GM10248 (cell line): Measurements from ENCODE around the gene TNNT2.

Experiments
- CTCF ChIA-PET: fragments of 300-600 bp; sonication (Branson Sonifier 250); formaldehyde crosslinking; extraction: SDS; loops from one replicate; lab custom pipeline; 2021; ENCODE audit warnings: antibody characterized with exemption; lab: Yijun Ruan, JAX
- POLR2A ChIA-PET: fragments of 350-650 bp; sonication (Branson Sonifier 250); formaldehyde crosslinking; extraction: SDS; loops from one replicate; lab custom pipeline; 2020; ENCODE audit warnings: antibody characterized with exemption; lab: Yijun Ruan, JAX
- DNase-seq: peaks from one replicate; pipeline ENCODE4 v3.0.0; 2012; ENCODE audit errors: extremely low spot score
- TF ChIP-seq, protein P1 (sequence below): IDR thresholded peaks from 2 replicates; pipeline ENCODE4 v1.5.1; 2012; ENCODE audit warnings: mild to moderate bottlenecking, low read depth; ENCODE audit errors: extremely low read depth, missing control alignments, control extremely low read depth

The TNNT2 gene

GRCh38 chr1:201317551-201317950 lies 59.9 kb downstream of the TNNT2 start:
- no peak for DNase-seq
- POLR2A ChIA-PET, result no interaction called here
- CTCF ChIA-PET, result interaction anchor here (1.3 to 1.5 kb wide), 2 partner anchors 12 to 17 kb away, joined by 3 read pairs; no protein-coding TSS in a partner anchor
- TF ChIP-seq, protein P1, sequence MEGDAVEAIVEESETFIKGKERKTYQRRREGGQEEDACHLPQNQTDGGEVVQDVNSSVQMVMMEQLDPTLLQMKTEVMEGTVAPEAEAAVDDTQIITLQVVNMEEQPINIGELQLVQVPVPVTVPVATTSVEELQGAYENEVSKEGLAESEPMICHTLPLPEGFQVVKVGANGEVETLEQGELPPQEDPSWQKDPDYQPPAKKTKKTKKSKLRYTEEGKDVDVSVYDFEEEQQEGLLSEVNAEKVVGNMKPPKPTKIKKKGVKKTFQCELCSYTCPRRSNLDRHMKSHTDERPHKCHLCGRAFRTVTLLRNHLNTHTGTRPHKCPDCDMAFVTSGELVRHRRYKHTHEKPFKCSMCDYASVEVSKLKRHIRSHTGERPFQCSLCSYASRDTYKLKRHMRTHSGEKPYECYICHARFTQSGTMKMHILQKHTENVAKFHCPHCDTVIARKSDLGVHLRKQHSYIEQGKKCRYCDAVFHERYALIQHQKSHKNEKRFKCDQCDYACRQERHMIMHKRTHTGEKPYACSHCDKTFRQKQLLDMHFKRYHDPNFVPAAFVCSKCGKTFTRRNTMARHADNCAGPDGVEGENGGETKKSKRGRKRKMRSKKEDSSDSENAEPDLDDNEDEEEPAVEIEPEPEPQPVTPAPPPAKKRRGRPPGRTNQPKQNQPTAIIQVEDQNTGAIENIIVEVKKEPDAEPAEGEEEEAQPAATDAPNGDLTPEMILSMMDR, result no peak

GRCh38 chr1:201316556-201316955 lies 60.9 kb downstream of the TNNT2 start:
- DNase-seq, result no peak
- CTCF ChIA-PET, result interaction anchor here (1.5 to 2.0 kb wide), 2 partner anchors 13 to 69 kb away, joined by 3 to 6 read pairs; no protein-coding TSS in a partner anchor
- TF ChIP-seq, protein P1, result no peak
- POLR2A ChIA-PET, result no interaction called here

DNA sequence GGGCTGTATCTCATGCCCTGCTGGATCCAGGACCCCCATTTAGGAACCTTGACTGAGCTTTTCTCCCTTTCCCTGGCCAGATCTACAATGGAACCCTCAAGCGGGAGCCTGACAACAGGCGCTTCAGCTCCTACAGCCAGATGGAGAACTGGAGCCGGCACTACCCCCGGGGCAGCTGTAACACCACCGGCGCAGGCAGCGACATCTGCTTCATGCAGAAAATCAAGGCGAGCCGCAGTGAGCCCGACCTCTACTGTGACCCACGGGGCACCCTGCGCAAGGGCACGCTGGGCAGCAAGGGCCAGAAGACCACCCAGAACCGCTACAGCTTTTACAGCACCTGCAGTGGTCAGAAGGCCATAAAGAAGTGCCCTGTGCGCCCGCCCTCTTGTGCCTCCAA lies 64.4 kb downstream of the TNNT2 start:
- TF ChIP-seq, protein P1, result no peak
- POLR2A ChIA-PET, result no interaction called here
- DNase-seq, result no peak
- CTCF ChIA-PET, result interaction anchor here (1.1 kb wide), 1 partner anchor 35 kb away, joined by 3 read pairs; no protein-coding TSS in a partner anchor

GRCh38 chr1:201312298-201312697 lies 65.2 kb downstream of the TNNT2 start:
- CTCF ChIA-PET, result interaction anchor here (1.3 kb wide), 1 partner anchor 30 kb away, joined by 3 read pairs; no protein-coding TSS in a partner anchor
- DNase-seq, result no peak
- TF ChIP-seq, protein P1, result no peak
- POLR2A ChIA-PET, result no interaction called here

DNA sequence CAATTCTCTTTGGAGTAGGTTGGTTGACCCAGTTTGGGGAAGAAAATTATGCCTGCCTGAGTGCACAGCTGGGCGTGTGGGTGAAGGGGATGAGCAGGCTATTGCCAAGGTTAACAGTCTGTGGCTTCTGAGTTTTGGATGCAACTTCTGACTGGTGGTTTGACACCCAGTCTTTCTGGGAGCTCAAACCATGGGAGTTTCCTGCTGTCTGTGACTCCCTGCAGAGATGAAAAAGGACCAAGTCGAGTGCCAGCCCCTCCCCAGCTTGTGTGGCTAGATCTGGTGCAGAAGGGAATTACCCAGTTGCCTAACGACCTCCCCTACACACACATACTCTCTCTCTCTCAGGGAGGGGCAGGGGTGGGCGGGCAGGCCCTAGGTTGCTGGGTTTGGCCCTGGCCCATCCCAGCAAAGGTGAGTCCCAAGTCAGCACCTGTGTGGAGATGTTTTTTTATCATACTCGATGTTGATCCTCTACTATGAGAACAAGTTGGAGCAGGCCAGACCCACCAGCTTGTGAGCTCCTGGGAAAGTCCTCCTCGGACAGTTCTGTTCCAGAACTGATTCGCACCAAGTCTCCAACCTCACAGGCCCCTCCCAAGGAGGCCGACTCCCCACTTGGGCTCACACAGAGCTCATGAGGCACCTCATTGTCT lies 66.0 kb downstream of the TNNT2 start:
- no peak for DNase-seq
- ChIA-PET POLR2A (no interaction called here), CTCF (interaction anchor here (1.0 to 1.3 kb wide), 2 partner anchors 31 to 57 kb away, joined by 3 read pairs; no protein-coding TSS in a partner anchor)
- TF ChIP-seq, protein P1, result no peak

- CTCF ChIA-PET, result interaction anchor here (1.0 to 1.3 kb wide), 2 partner anchors 32 to 57 kb away, joined by 3 read pairs; no protein-coding TSS in a partner anchor
- TF ChIP-seq, protein P1, result no peak
- POLR2A ChIA-PET, result no interaction called here
- DNase-seq, result no peak
Measured at GRCh38 chr1:201310986-201311355, 66.5 kb downstream of the TNNT2 start.
